HG02759 (cell line): ENCODE results near the gene NSG1.
"Not testable (repeated sequence)": the region's sequence is repeated elsewhere in the genome, so short reads cannot be mapped to it uniquely, and the experiment has no call there.

Experiments
- ATAC-seq: cut with Tn5 transposase; IDR thresholded peaks from one replicate; pipeline ENCODE4 v1.9.1; 2021; ENCODE audit warnings: mild to moderate bottlenecking, moderate library complexity; ENCODE audit not compliant: unreplicated experiment

Gene NSG1

GRCh38 chr4:4415107-4415805, 28.4 kb downstream of the NSG1 start:
- no peak for ATAC-seq

- ATAC-seq, result no peak
Measured at GRCh38 chr4:4415806-4416805, 29.2 kb downstream of the NSG1 start.

GRCh38 chr4:4416981-4417380, 30.1 kb downstream of the NSG1 start:
- no peak for ATAC-seq

- ATAC-seq, result no peak
Measured at GRCh38 chr4:4417886-4418285, 31.0 kb downstream of the NSG1 start.

GRCh38 chr4:4418676-4419390, 31.9 kb downstream of the NSG1 start:
- ATAC-seq, result no peak

GRCh38 chr4:4419896-4420295, 33.0 kb downstream of the NSG1 start:
- no peak for ATAC-seq

GRCh38 chr4:4420421-4420820, 33.5 kb downstream of the NSG1 start:
- ATAC-seq, result no peak

- ATAC-seq, result no peak
Measured at GRCh38 chr4:4421356-4421755, 34.5 kb downstream of the NSG1 start.

- ATAC-seq, result not testable (repeated sequence)
Measured at GRCh38 chr4:4422117-4422516, 35.2 kb downstream of the NSG1 start.

- no peak for ATAC-seq
Measured at GRCh38 chr4:4422856-4423499, 36.1 kb downstream of the NSG1 start.

GRCh38 chr4:4423706-4424498, 37.0 kb downstream of the NSG1 start:
- ATAC-seq, result no peak

GRCh38 chr4:4424499-4425115, 37.7 kb downstream of the NSG1 start:
- no peak for ATAC-seq

- ATAC-seq, result no peak
Measured at GRCh38 chr4:4425119-4425690, 38.3 kb downstream of the NSG1 start.

- no peak for ATAC-seq
Measured at GRCh38 chr4:4425696-4426095, 38.8 kb downstream of the NSG1 start.

GRCh38 chr4:4426511-4427120, 39.7 kb downstream of the NSG1 start:
- no peak for ATAC-seq

GRCh38 chr4:4427121-4427870, 40.4 kb downstream of the NSG1 start:
- no peak for ATAC-seq

GRCh38 chr4:4427886-4428285, 41.0 kb downstream of the NSG1 start:
- ATAC-seq, result no peak
